H1 (cell line): ENCODE measurements around the gene SENP7. TPM values are rescaled to one million over a fixed set of nuclear protein-coding genes. Genes with fewer than 3 reads are reported as not detected.

Source experiments
- CBX8 ChIP-seq: fragments of 300-800, 300-1000 bp; sonication (generic); IDR thresholded peaks from 2 replicates; pipeline ENCODE4 v1.7.1; 2016; ENCODE audit warnings: low read depth, low read length, borderline replicate concordance
- CHD2 ChIP-seq: IDR thresholded peaks from 2 replicates; pipeline ENCODE4 v1.6.1; 2012; ENCODE audit warnings: low read length, improper control_type of control experiment
- CTBP2 ChIP-seq: IDR thresholded peaks from 2 replicates; pipeline ENCODE4 v1.7.0; 2011; ENCODE audit warnings: borderline replicate concordance, mild to moderate bottlenecking, moderate library complexity, mixed read lengths, low read length; ENCODE audit not compliant: insufficient read depth, insufficient read length
- FOSL1 ChIP-seq: IDR thresholded peaks from 2 replicates; pipeline ENCODE4 v1.6.1; 2011; ENCODE audit warnings: mild to moderate bottlenecking, low read depth, low read length, moderate library complexity; ENCODE audit not compliant: insufficient read depth
- SIRT6 ChIP-seq: IDR thresholded peaks from one replicate; pipeline ENCODE4 v1.7.1; 2012; ENCODE audit warnings: low read length, inconsistent platforms
- SP4 ChIP-seq: IDR thresholded peaks from 2 replicates; pipeline ENCODE4 v1.6.1; 2012; ENCODE audit warnings: low read length, inconsistent platforms
- TBP ChIP-seq: IDR thresholded peaks from 2 replicates; pipeline ENCODE4 v1.6.1; 2011; ENCODE audit warnings: low read depth, low read length, improper control_type of control experiment
- TCF12 ChIP-seq: IDR thresholded peaks from 2 replicates; pipeline ENCODE4 v1.6.1; 2011; ENCODE audit warnings: low read depth, mild to moderate bottlenecking, low read length
- polyA plus RNA-seq, 7 experiments: library from polyadenylated mRNA; depleted of rRNA in 3 of 7; stranded (reverse) in 5 of 7; unstranded in 2 of 7; fragments of >200 nt in 5 of 7; fragments of 200-250 nt in 2 of 7; gene quantifications; 1 replicate in 5 of 7; 2 replicates in 1 of 7; 4 replicates in 1 of 7; pipeline versions ENCODE4 v1.2.1 to v1.2.3, GENCODE V29; 2011 to 2013; ENCODE audit warnings: missing spikeins in 2 of 7, mixed read lengths in 2 of 7
- total RNA-seq: library from RNA; stranded (reverse); fragmentation: NEBNext Ultra II Directional; extraction: Animal tissue kit (Norgen Biotek cat#: 25700); gene quantifications from 2 replicates; pipeline ENCODE4 v1.2.1, GENCODE V29; 2021

SENP7 gene
- total and polyA plus RNA-seq, 2 of the 8 experiments (the other 6 are each of a cell fraction or from before 2014, with no cell fraction given): 2.8 to 7.8 TPM

GRCh38 chr3:101518421-101518871 lies 5.4 kb upstream of the SENP7 start (continued):
- no peak for TF ChIP-seq SIRT6
- TF ChIP-seq CBX8: no peak
- TF ChIP-seq SP4: no peak
- TF ChIP-seq TCF12: no peak
- no peak for TF ChIP-seq FOSL1
- TF ChIP-seq CHD2: no peak
- no peak for TF ChIP-seq TBP
- TF ChIP-seq CTBP2: no peak
